Astrocyte (in vitro differentiated cells and primary cell): ENCODE results near the gene ZNF362. TPM values are rescaled to one million over a fixed set of nuclear protein-coding genes. Genes with fewer than 3 reads are reported as not detected.
A peak's percentile ranks its signal among the peaks of the same experiment; 100 is the strongest.

Experiments
- DNase-seq: peaks from one replicate; pipeline ENCODE4 v3.0.0-alpha.2; 2010; ENCODE audit warnings: low read depth
- FAIRE-seq: peaks from 2 replicates; lab custom pipeline; 2011; peaks lifted over from hg19 to GRCh38; lab: Jason Lieb, UNC
- H2AFZ ChIP-seq: 2 replicates; pipeline ENCODE4 v1.6.0; 2012; ENCODE audit warnings: low read depth, low read length, inconsistent platforms
- H3K27ac ChIP-seq: 2 replicates; pipeline ENCODE4 v1.5.1; 2011; ENCODE audit warnings: low read depth, low read length, inconsistent platforms
- H3K27me3 ChIP-seq: 2 replicates; pipeline ENCODE4 v1.6.0; 2011; ENCODE audit warnings: low read length, inconsistent platforms; ENCODE audit not compliant: insufficient read depth
- H3K36me3 ChIP-seq: 2 replicates; pipeline ENCODE4 v1.5.1; 2011; ENCODE audit warnings: low read length, inconsistent platforms; ENCODE audit not compliant: insufficient read depth
- H3K4me1 ChIP-seq: 2 replicates; pipeline ENCODE4 v1.5.1; 2011; ENCODE audit warnings: low read length, inconsistent platforms; ENCODE audit not compliant: insufficient read depth
- H3K4me2 ChIP-seq: 2 replicates; pipeline ENCODE4 v1.6.0; 2012; ENCODE audit warnings: low read length, inconsistent platforms
- H3K4me3 ChIP-seq: 2 replicates; pipeline ENCODE4 v1.5.1; 2011; ENCODE audit warnings: low read depth, mild to moderate bottlenecking, low read length, inconsistent platforms; ENCODE audit not compliant: insufficient read depth
- H3K79me2 ChIP-seq: 2 replicates; pipeline ENCODE4 v1.6.0; 2012; ENCODE audit warnings: mild to moderate bottlenecking, low read length, inconsistent platforms; ENCODE audit not compliant: insufficient read depth
- H3K9ac ChIP-seq: 2 replicates; pipeline ENCODE4 v1.6.0; 2012; ENCODE audit warnings: mild to moderate bottlenecking, low read length, inconsistent platforms
- H3K9me3 ChIP-seq: 2 replicates; pipeline ENCODE4 v1.5.1; 2012; ENCODE audit warnings: low read depth, mild to moderate bottlenecking, low read length, inconsistent platforms; ENCODE audit not compliant: insufficient read depth
- H4K20me1 ChIP-seq: 2 replicates; pipeline ENCODE4 v1.6.0; 2012; ENCODE audit warnings: low read length, inconsistent platforms; ENCODE audit not compliant: insufficient read depth
- H3K27ac Mint-ChIP-seq: one replicate; pipeline ENCODE4 v1.8.0; 2021; ENCODE audit warnings: mild to moderate bottlenecking, mixed read lengths; ENCODE audit not compliant: unreplicated experiment
- H3K27me3 Mint-ChIP-seq: one replicate; pipeline ENCODE4 v1.8.0; 2021; ENCODE audit warnings: low read depth, mixed read lengths; ENCODE audit not compliant: unreplicated experiment
- H3K36me3 Mint-ChIP-seq: one replicate; pipeline ENCODE4 v1.8.0; 2021; ENCODE audit warnings: low read depth, mixed read lengths; ENCODE audit not compliant: unreplicated experiment
- H3K4me1 Mint-ChIP-seq: one replicate; pipeline ENCODE4 v1.8.0; 2021; ENCODE audit warnings: low read depth, mixed read lengths; ENCODE audit not compliant: unreplicated experiment
- H3K4me3 Mint-ChIP-seq: one replicate; pipeline ENCODE4 v1.8.0; 2021; ENCODE audit warnings: mild to moderate bottlenecking, moderate library complexity, mixed read lengths; ENCODE audit not compliant: unreplicated experiment
- H3K9me3 Mint-ChIP-seq: one replicate; pipeline ENCODE4 v1.8.0; 2021; ENCODE audit warnings: mild to moderate bottlenecking, mixed read lengths; ENCODE audit not compliant: unreplicated experiment
- CTCF ChIP-seq: IDR thresholded peaks from 2 replicates; pipeline ENCODE4 v1.5.1; 2011; ENCODE audit warnings: low read depth, mild to moderate bottlenecking, inconsistent platforms, low read length, moderate library complexity; ENCODE audit not compliant: insufficient read depth
- EZH2 ChIP-seq: IDR thresholded peaks from 2 replicates; pipeline ENCODE4 v1.6.1; 2012; ENCODE audit warnings: mild to moderate bottlenecking, low read length, inconsistent platforms; ENCODE audit not compliant: insufficient read depth
- total RNA-seq: library from RNA; stranded (reverse); gene quantifications from 2 replicates; pipeline ENCODE4 v1.2.1, GENCODE V29; 2021

Gene ZNF362
- total RNA-seq, 1 donor from 2014 or later, result 38.7 TPM

GRCh38 chr1:33334081-33334552, 77.8 kb downstream of the ZNF362 start:
- no peaks in the 10 kb centered on the region for H3K9me3 ChIP-seq
- Mint-ChIP-seq H3K36me3 (peaks cover 46% of the 10 kb centered on the region), H3K9me3 (no peaks in the 10 kb centered on the region), H3K27me3 (no peaks in the 10 kb centered on the region), H3K27ac (peak overlapping the region; percentile 63), H3K4me1 (peaks cover 85% of the 10 kb centered on the region), H3K4me3 (no peak overlapping the region)
- H3K4me3 ChIP-seq, result no peak overlapping the region
- peaks cover 99% of the 10 kb centered on the region for H3K79me2 ChIP-seq
- H3K36me3 ChIP-seq, result peaks cover 64% of the 10 kb centered on the region
- peaks cover 52% of the 10 kb centered on the region for H3K4me1 ChIP-seq
- no peak overlapping the region for H2AFZ ChIP-seq
- no peak overlapping the region for H3K4me2 ChIP-seq
- TF ChIP-seq CTCF (no peak), EZH2 (no peak)
- FAIRE-seq (no peak), DNase-seq (no peak)
- H4K20me1 ChIP-seq, result peaks cover 100% of the 10 kb centered on the region
- no peaks in the 10 kb centered on the region for H3K27me3 ChIP-seq
- no peak overlapping the region for H3K9ac ChIP-seq
- H3K27ac ChIP-seq, result no peak overlapping the region

- peaks cover 90% of the 10 kb centered on the region for H3K4me1 Mint-ChIP-seq
- peak overlapping the region; percentile 20 for H3K9ac ChIP-seq
- no peak overlapping the region for H3K4me2 ChIP-seq
- H3K4me3 Mint-ChIP-seq, result no peak overlapping the region
- no peak overlapping the region for H3K27ac Mint-ChIP-seq
- H3K27me3 ChIP-seq, result no peaks in the 10 kb centered on the region
- peaks cover 60% of the 10 kb centered on the region for H3K36me3 ChIP-seq
- no peak overlapping the region for H2AFZ ChIP-seq
- no peak overlapping the region for H3K27ac ChIP-seq
- H3K9me3 Mint-ChIP-seq, result no peaks in the 10 kb centered on the region
- H3K4me1 ChIP-seq, result peaks cover 60% of the 10 kb centered on the region
- H3K4me3 ChIP-seq, result no peak overlapping the region
- H4K20me1 ChIP-seq, result peaks cover 100% of the 10 kb centered on the region
- H3K27me3 Mint-ChIP-seq, result no peaks in the 10 kb centered on the region
- peaks cover 42% of the 10 kb centered on the region for H3K36me3 Mint-ChIP-seq
- no peak for FAIRE-seq
- peaks cover 100% of the 10 kb centered on the region for H3K79me2 ChIP-seq
- no peaks in the 10 kb centered on the region for H3K9me3 ChIP-seq
- DNase-seq, result no peak
- TF ChIP-seq CTCF (no peak), EZH2 (no peak)
Observed at GRCh38 chr1:33335020-33335419, 78.7 kb downstream of the ZNF362 start.

- no peak for TF ChIP-seq EZH2
- TF ChIP-seq CTCF, result no peak
- Mint-ChIP-seq H3K4me1 (peaks cover 92% of the 10 kb centered on the region), H3K36me3 (peaks cover 35% of the 10 kb centered on the region), H3K9me3 (no peaks in the 10 kb centered on the region), H3K4me3 (peak overlapping the region; percentile 60), H3K27me3 (no peaks in the 10 kb centered on the region), H3K27ac (peak overlapping the region; percentile 80)
- Histone ChIP-seq H3K4me2 (peak overlapping the region; percentile 29), H2AFZ (no peak overlapping the region), H3K9me3 (no peaks in the 10 kb centered on the region), H3K27me3 (no peaks in the 10 kb centered on the region), H3K4me3 (no peak overlapping the region), H4K20me1 (peaks cover 100% of the 10 kb centered on the region), H3K79me2 (peaks cover 100% of the 10 kb centered on the region), H3K27ac (no peak overlapping the region), H3K36me3 (peaks cover 54% of the 10 kb centered on the region), H3K4me1 (peaks cover 72% of the 10 kb centered on the region), H3K9ac (no peak overlapping the region)
- no peak for DNase-seq
- no peak for FAIRE-seq
Observed at GRCh38 chr1:33336580-33336979, 80.3 kb downstream of the ZNF362 start.
